ENCODE results near the gene NOS1AP. TPM values are rescaled to one million over a fixed set of nuclear protein-coding genes. Genes with fewer than 3 reads are reported as not detected.
A peak's percentile ranks its signal among the peaks of the same experiment; 100 is the strongest.

The NOS1AP gene
- total and polyA plus RNA-seq, 9 of the 15 experiments (the other 6 are each of a cell fraction or from before 2014, with no cell fraction given) = 0.07 to 1.5 (median 0.22) TPM

GRCh38 chr1:162361349-162361748, 291.9 kb downstream of the NOS1AP start:
- no peaks in the 10 kb centered on the region for H3K79me2 ChIP-seq (ENCODE audit: control insufficient read depth, insufficient read depth, low read length)
- H3K9ac ChIP-seq (ENCODE audit: insufficient read depth in 1 of 2, low read depth in 2 of 2, low read length in 2 of 2) = no peak overlapping the region
- H2AFZ ChIP-seq (ENCODE audit: low read depth, low read length) = 0 out of 2 replicates have a peak overlapping the region, but pooled peaks have one; percentile 11
- intact Hi-C loops (cut with micrococcal nuclease) (no loop called here), in situ Hi-C loops (cut with MboI) (no loop called here)
- H3K9me3 ChIP-seq (replicated peaks; ENCODE audit: control insufficient read depth, insufficient read depth, low read depth, low read length) = no peaks in the 10 kb centered on the region
- no peak overlapping the region for H3K4me2 ChIP-seq (ENCODE audit: insufficient read depth, low read length)
- no peaks in the 10 kb centered on the region for H3K27me3 ChIP-seq (ENCODE audit: control insufficient read depth in 2 of 2, insufficient read depth in 2 of 2, low read length in 2 of 2)
- CTCF ChIA-PET (ENCODE audit: low intra/inter-chr PET ratio) = interaction anchor here (0.9 kb wide), 1 partner anchor 439 kb away, joined by 3 read pairs; no protein-coding TSS in a partner anchor
- no peak for ATAC-seq
- no peak overlapping the region for H3K4me3 ChIP-seq
- 57% methylated on average over 5 of the region's 5 CpGs for WGBS (ENCODE audit: insufficient coverage, low coverage, missing lambda C conversion rate)
- no peak overlapping the region for H3K27ac ChIP-seq (ENCODE audit: extremely low read depth, low read depth, low read length)
- FAIRE-seq = no peak
- no peaks in the 10 kb centered on the region for H4K20me1 ChIP-seq (replicated peaks; ENCODE audit: control insufficient read depth, insufficient read depth, low read length)
- H3K9me1 ChIP-seq (ENCODE audit: control insufficient read depth, insufficient read depth, low read length) = no peaks in the 10 kb centered on the region
- H3K4me1 ChIP-seq (replicated peaks in 1 of 2; ENCODE audit: control insufficient read depth in 2 of 2, insufficient read depth in 2 of 2, low read length in 2 of 2) = peaks cover 3 to 14% of the 10 kb centered on the region in 2 experiments; a peak in 2 of 5 replicates
- DNase-seq (ENCODE audit: extremely low read depth in 1 of 4, low spot score in 3 of 4) = no peak
- H3K36me3 ChIP-seq (ENCODE audit: control insufficient read depth, insufficient read depth, low read length) = no peaks in the 10 kb centered on the region
- TF ChIP-seq ESRRA (IDR thresholded peaks at IDR 0.05; ENCODE audit: borderline replicate concordance, low read depth) (no peak), C11orf30 (IDR thresholded peaks at IDR 0.05; ENCODE audit: low read depth) (no peak), PHB2 (IDR thresholded peaks at IDR 0.05; ENCODE audit: low read depth) (no peak), SMAD4 (CRISPR knock-in tag; conservative IDR thresholded peaks at IDR 0.05) (no peak), SP2 (IDR thresholded peaks at IDR 0.05; ENCODE audit: extremely low read depth, low read depth, low read length, poor library complexity, severe bottlenecking) (no peak), SRSF9 (IDR thresholded peaks at IDR 0.05; ENCODE audit: borderline replicate concordance, low read depth, low read length) (no peak), SMAD3 (CRISPR knock-in tag; conservative IDR thresholded peaks at IDR 0.05) (no peak), KAT8 (IDR thresholded peaks at IDR 0.05; ENCODE audit: low read depth) (no peak)
- TF ChIP-seq, protein P1, sequence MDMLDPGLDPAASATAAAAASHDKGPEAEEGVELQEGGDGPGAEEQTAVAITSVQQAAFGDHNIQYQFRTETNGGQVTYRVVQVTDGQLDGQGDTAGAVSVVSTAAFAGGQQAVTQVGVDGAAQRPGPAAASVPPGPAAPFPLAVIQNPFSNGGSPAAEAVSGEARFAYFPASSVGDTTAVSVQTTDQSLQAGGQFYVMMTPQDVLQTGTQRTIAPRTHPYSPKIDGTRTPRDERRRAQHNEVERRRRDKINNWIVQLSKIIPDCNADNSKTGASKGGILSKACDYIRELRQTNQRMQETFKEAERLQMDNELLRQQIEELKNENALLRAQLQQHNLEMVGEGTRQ (CRISPR knock-in tag; IDR thresholded peaks at IDR 0.05) = no peak
- BruUV-seq (replicated peaks) = no TSS peak
- POLR2A ChIA-PET = no interaction called here
